GM21528 (cell line): ENCODE measurements around the gene EEIG2.
A peak's percentile ranks its signal among the peaks of the same experiment; 100 is the strongest.
"Not testable (repeated sequence)": the region's sequence is repeated elsewhere in the genome, so short reads cannot be mapped to it uniquely, and the experiment has no call there.

Experiments
- ATAC-seq: cut with Tn5 transposase; IDR thresholded peaks from one replicate; pipeline ENCODE4 v1.9.1; 2021; ENCODE audit warnings: mild to moderate bottlenecking, moderate library complexity; ENCODE audit not compliant: unreplicated experiment, low FRiP score

The EEIG2 gene

GRCh38 chr1:108541861-108542260, 18.0 kb upstream of the EEIG2 start:
- ATAC-seq = no peak

GRCh38 chr1:108547493-108547892, 12.4 kb upstream of the EEIG2 start:
- not testable (repeated sequence) for ATAC-seq

- ATAC-seq = peak; percentile 86
These were observed 8.6 kb upstream of the EEIG2 start for GRCh38 chr1:108551137-108551862.

GRCh38 chr1:108553905-108554304, 6.0 kb upstream of the EEIG2 start:
- no peak for ATAC-seq

GRCh38 chr1:108554682-108555427, 5.0 kb upstream of the EEIG2 start:
- ATAC-seq = no peak

GRCh38 chr1:108556066-108556465, 3.8 kb upstream of the EEIG2 start:
- ATAC-seq = no peak

- ATAC-seq = no peak
These were observed 3.4 kb upstream of the EEIG2 start for GRCh38 chr1:108556499-108556898.

- peak; percentile 36 for ATAC-seq
These were observed 2.6 kb upstream of the EEIG2 start for GRCh38 chr1:108557296-108557695.

GRCh38 chr1:108560189-108560873, 431 bp downstream of the EEIG2 start:
- peak; percentile 34 for ATAC-seq

GRCh38 chr1:108560874-108561459, 1.1 kb downstream of the EEIG2 start:
- peak; percentile 29 for ATAC-seq

GRCh38 chr1:108561689-108562326, 1.9 kb downstream of the EEIG2 start:
- ATAC-seq = peak; percentile 29

GRCh38 chr1:108563808-108564207, 3.9 kb downstream of the EEIG2 start:
- ATAC-seq = no peak

GRCh38 chr1:108565081-108565480, 5.2 kb downstream of the EEIG2 start:
- no peak for ATAC-seq

GRCh38 chr1:108565512-108565911, 5.6 kb downstream of the EEIG2 start:
- ATAC-seq = no peak

GRCh38 chr1:108568589-108568988, 8.7 kb downstream of the EEIG2 start:
- no peak for ATAC-seq

- ATAC-seq = no peak
These were observed 9.3 kb downstream of the EEIG2 start for GRCh38 chr1:108569097-108569728.

- peak; percentile 98 for ATAC-seq
These were observed 10.2 kb downstream of the EEIG2 start for GRCh38 chr1:108570128-108570527.

- no peak for ATAC-seq
These were observed 11.1 kb downstream of the EEIG2 start for GRCh38 chr1:108570998-108571401.

GRCh38 chr1:108572182-108572581, 12.3 kb downstream of the EEIG2 start:
- ATAC-seq = no peak

GRCh38 chr1:108573183-108573582, 13.3 kb downstream of the EEIG2 start:
- no peak for ATAC-seq
